NCI-H82 (cell line): ENCODE measurements around the gene SYNDIG1.

ENCODE experiments used
- DNase-seq: peaks from one replicate; lab custom pipeline; 2025; lab: John Stamatoyannopoulos, UW

Gene SYNDIG1

GRCh38 chr20:24674921-24675605, 205.6 kb downstream of the SYNDIG1 start:
- no peak for DNase-seq

GRCh38 chr20:24675651-24676352, 206.4 kb downstream of the SYNDIG1 start:
- no peak for DNase-seq

DNA sequence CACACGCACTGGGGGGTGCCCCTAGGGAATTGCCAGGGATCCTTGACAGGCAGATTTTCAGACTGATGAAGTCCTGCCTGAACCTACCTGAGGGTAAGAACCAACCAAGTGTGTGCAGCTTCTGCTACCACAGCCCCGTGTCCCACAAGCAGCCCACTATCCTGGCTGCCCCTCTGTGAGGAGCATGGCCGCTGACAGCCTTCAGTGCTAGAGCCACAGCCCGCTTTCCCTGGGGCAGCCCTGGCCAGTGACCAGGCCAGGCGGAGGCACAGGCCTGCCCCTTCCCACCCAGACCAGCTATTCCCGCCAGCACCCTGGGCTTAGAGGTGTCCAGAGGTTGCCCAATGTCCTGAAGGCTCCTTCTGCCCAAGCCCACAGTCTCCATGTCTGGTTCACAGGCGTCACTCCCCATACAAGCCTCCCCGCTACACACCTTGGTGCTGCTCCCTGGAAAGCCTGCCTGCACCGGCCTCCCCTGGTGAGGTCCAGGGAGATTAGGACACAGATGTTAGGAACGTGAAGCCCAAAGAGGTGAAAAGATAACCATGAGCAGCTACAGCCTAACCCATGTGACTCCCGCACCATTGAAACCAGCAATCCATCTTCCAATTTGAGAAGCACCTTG, 207.0 kb downstream of the SYNDIG1 start:
- DNase-seq, result no peak

DNA sequence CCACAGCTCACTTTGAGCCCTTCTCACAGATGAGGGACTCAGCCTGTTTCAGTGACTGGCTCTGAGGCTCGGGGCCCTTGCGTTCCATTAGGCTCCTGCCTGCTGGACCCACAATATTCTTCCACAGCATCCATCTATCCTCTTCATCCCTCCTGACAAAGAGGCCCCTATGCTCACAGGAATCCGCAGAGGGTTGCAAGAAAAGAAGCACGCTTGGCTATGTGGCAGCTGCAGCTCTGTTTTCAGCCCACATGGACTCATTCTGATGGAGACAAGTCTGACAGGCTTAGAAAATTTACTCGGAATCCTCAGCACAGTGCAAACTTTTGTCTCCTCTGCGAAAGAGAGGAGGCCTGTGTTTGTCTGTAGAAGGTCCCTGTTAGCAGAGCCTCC, 207.5 kb downstream of the SYNDIG1 start:
- no peak for DNase-seq

GRCh38 chr20:24677626-24678315, 208.3 kb downstream of the SYNDIG1 start:
- no peak for DNase-seq

DNA sequence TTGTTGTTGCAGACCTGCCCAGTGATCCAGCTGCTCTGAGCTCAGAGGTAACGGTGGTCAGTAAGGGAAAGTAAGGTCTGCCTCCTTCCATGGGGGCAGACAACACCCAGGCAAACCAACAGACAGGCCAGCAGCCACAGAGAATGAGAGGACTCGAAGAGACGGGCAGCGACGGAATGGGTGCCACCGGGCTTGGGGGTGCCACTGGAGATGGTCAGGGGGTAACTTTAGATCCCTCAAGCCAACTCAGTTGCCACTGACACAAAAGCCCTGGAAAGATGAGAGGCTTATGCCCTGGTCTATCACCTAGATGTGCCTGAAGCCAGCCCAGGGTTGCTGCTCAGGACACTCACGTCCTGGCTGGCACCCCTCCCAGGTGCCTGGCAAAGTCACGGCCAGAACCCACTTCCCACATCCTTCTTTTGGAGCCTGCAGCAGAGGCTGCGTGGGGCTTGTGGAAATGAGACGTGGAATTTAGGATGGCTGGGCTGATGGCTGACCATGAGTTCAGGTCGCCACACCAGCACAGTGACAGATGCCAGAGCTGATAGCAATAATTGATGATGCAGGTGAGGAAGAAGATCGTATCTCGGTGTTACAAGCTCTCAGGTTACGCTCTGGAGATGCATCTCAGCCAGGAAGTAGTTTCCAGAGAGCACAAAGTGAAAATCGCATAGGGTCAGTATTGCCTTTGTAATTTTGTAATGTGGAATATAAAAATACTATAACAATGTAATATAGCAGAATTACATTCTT, 209.1 kb downstream of the SYNDIG1 start:
- DNase-seq, result no peak

- DNase-seq, result no peak
These were observed 210.1 kb downstream of the SYNDIG1 start for GRCh38 chr20:24679448-24680047.

DNA sequence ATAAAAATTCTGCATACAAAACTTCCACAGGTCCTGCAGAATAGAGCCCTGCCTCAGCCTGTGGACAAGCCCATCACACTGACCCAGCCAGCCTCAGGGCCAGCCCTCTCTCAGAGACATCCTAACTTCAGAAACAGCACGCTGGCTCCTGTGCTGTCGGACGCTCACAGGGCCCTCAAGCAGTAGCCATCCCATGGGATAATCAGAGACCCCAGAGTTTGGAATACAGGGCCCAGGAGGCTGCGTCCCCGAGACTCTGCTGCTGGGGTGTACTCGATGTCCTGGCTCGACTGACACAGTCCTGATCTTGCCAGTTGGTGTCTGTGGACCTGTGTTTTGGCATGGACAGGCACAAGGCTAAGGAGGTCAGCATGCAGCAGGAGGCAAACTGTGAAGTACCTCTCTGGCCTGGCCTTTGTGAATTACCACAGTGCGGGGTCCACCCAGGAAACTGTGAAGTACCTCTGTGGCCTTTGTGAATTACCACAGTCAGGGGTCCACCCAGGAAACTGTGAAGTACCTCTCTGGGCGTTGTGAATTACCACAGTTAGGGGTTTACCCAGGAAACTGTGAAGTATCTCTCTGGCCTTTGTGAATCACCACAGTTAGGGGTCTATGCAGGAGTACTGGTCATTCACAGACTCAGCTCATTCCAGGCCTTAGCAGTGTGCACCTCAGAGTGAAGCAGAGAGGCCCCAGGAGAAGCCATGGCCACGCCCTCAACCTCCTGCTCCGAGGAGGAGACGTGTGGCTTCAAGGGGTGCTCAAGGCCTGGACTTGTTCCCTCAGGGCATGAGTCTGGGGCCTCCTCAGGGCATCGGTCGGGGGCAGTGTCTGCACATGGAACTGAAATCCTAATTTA, 212.4 kb downstream of the SYNDIG1 start:
- no peak for DNase-seq

DNA sequence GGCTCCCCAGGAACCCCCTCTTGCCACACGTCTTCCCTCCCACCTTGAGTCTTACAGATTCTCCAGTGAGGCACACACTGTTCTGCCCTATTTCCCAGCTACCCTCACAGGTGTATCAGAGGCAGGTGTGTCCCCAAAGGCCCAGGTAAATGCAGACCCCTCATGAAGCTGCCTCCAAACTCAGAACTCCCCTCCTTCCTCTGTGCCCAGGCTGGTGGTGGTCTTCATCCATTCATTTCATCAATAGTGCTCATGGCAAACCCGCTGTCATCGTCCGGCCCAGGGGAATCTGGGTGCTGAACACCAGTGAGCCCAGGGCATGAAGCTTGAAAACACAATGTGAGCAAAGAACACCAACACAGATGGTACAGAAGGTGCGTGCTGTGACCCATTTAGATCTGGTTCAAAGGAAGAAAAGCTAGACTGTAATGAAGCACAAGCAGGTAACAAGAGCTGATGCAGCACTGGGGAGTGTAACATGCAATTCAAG, 213.1 kb downstream of the SYNDIG1 start:
- DNase-seq, result no peak

DNA sequence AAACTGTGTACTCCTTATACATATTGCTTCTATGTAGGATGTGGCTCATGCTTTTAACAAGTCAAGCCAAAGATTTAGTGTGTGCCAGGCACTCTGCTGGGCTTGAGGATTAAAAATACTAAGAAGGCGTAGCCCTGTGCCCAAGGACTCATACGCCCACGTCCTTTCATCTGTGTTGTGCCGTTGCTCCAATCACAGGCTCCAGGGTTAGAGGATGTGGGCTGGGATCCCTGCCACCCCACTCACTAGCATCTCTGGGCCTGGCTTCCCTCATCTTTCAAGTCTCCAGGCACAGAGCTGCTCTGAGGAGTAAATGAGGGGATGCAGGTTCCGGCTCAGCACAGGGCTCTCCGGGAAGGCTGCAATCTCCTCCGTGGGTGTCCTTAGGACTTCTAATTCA, 214.2 kb downstream of the SYNDIG1 start:
- no peak for DNase-seq

DNA sequence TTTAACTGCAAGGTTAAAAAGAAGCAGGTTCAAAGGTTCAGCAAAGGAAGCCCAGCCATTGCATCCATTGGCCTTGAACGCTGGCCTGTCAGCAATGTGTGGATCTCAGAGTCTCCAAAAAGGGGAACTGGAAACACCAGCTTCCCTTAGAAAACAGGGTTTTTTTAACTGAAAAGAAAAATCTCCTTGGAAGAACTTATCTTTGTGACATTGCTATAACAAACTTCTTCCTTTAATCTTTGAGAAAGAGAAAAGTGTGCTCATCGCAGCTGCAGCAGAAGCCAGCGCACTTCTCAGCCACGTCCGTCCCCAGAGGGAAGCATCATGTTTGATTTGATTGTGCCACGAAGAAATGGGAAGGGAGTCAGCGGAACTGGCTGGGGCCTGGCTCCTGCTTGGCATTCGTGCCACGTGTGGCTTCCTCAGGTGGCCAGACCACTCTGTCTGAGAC, 215.0 kb downstream of the SYNDIG1 start:
- no peak for DNase-seq

DNA sequence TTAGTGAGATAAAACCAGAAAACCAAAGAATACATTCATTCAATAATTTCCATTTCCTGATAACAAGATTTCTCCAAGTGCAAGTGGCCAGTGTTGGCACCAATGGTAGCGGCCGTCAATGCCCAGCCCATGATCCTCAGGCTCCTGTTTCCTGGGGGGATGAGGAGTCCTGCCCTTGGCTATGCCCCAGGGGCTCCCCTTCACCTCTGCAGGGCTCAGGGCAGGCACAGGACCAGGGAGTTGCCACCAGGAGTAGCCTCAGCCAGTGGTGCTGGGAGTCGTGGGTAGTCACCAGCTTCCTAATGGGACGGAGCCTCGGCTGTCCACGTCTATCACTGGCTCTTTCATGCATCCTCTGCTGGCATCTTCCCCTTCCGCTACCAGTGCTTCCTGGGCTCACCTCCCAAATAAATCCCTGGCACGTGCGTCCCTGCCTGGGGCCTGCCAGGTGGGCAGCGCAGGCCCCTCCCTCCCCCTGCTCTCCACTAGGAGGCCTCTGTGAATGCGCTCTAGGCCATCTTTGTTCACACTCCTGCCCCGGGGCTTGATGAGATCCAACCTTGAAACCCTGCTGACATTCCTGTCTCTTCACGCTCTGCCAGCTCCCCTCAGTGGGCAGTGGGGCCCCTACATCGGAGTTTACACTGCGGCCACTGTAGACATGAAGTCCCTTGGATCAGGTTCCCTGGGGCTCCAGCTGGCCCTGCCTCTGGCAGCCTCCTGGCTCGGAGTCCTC, 215.7 kb downstream of the SYNDIG1 start:
- no peak for DNase-seq

DNA sequence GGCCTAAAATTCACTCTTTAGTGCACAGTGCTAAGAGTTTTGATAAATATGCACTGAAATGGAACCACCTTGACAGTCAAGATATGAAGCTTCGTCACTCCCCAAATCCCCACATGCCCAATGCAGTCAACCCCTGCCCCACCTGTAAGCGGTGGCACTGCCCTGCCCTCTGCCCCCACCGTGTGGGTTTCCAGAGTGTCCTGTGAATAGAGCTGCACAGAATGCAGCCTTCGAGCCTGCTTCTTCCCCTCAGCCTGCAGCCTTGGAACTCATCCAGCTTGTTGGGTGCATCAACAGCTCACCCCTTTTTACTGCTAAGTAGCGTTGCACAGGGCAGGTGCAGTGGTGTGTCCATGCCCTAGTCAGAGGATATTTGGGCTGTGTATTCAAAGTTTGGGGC, 216.3 kb downstream of the SYNDIG1 start:
- DNase-seq, result no peak

DNA sequence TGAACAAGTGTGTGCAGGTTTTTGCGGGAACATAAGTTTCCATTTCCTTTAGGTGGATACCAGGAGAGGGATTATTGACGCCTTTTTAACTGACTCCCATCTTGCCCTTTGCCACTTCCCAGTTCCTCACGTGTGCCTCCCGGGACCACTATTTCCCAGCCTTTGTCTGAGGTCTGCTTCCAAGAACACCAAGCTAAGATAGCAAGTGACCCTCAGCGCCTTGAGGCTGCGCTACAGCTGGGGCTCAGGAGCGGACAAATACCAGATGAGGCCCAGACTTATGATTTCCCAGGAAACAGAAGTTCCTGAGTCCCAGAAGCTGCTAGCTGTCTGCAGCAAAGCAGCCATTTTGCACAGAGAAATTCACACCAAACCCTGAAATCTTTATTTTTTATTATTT, 216.7 kb downstream of the SYNDIG1 start:
- DNase-seq, result no peak

DNA sequence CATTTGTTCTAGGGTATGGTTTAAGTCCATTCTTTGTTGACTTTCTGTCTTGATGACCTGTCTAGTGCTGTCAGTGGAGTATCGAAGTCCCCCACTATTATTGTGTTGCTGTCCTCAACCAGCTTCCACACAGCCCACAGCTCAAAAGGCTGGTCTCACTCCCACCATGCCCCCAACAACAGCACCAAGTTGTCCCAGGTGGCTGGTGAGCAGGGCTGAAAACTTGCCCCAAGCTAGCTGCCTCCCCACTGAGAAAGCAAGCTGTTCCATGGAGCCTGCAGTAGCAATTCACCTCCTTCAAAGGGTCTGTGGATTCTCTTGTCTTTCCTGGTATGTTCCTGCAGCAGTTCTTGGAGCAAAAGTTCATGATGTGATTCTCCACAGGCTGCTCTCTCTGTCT, 221.0 kb downstream of the SYNDIG1 start:
- DNase-seq, result no peak

DNA sequence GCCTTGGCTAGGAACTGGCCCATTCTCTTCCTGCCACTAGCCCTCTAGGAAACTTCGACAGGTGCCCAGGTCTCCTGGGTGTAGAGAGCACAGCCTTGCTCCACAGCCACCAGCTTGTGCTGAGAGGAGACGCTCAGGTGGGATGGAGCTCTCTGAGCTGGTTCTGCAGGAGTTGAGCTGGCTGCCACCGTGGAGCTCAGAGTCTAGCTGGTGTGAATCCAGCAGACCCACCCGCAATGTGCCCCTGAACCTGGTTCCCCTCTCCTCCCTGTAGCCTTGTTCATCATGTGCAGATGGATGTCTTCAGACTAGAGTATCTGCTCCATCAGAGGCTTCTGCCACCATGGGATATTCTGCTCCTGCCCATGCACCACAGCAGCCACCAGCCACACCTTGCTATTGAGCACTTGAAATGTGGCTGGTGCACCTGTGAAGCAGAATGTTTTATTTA, 222.5 kb downstream of the SYNDIG1 start:
- DNase-seq, result no peak

- DNase-seq, result no peak
These were observed 223.2 kb downstream of the SYNDIG1 start for GRCh38 chr20:24692446-24693200.

DNA sequence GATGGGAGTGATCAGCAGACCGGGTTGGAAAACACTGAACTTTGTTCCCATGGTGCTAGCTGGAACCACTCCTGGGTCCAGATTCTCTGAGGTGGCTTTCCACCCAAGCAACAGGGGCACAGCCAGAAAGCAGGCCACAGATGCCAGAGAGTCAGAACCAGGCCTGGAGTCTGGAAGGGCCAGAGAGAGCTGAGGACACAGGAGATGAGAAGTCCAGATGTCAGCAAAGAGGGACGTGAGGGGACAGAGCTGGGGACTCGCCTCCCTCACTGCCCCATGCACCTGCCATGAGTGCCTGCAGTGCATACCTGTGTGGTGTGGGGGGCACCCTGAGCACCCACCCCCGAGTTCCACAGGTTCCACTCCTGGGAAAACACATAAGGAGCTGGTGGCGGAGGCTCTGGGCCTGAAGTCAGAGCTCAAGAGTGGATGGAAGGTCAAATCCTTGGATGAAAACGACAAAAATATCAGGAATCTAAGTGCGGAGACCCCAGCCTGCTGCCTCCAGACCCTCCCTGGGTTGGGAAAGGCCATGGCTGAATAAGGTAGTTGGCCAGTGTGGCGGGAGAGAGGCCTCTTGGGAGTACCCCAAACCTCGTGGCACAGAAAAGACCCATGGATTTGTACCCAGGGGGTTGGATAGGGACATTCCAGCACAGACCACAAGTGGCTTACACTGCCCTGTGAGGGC, 224.2 kb downstream of the SYNDIG1 start:
- DNase-seq, result no peak
